ENCODE measurements around the gene FER. TPM values are rescaled to one million over a fixed set of nuclear protein-coding genes. Genes with fewer than 3 reads are reported as not detected.

The FER gene
- total and polyA plus RNA-seq, 10 donors, result 0.96 to 38.8 (median 21.2) TPM

GRCh38 chr5:109199799-109200620 lies 452.3 kb downstream of the FER start:
- Histone ChIP-seq H3K36me3 (no peaks in the 10 kb centered on the region), H3K9me3 (peaks cover 0 to 15% (median 9%) of the 10 kb centered on the region in 8 donors), H3K27ac (no peak overlapping the region), H3K4me1 (no peaks in the 10 kb centered on the region), H3K4me3 (no peak overlapping the region), H3K27me3 (replicated peaks in 1 of 7) (no peaks in the 10 kb centered on the region)
- intact Hi-C loops (cut with DNase I; ENCODE audit: low total_unique reads), result no loop called here
- DNase-seq, result no peak
- 71 to 88% (median 77%) methylated on average over 5 of the region's 5 CpGs for WGBS, 5 donors
- TF ChIP-seq CTCF (IDR thresholded peaks at IDR 0.05 in 8 of 11, conservative IDR thresholded peaks at IDR 0.05 in 3 of 11) (no peak), POLR2A (IDR thresholded peaks at IDR 0.05) (no peak), POLR2AphosphoS5 (IDR thresholded peaks at IDR 0.05) (no peak)

- no peak for DNase-seq
- intact Hi-C loops (cut with DNase I; ENCODE audit: low total_unique reads), result no loop called here
- Histone ChIP-seq H3K4me1 (no peaks in the 10 kb centered on the region), H3K36me3 (no peaks in the 10 kb centered on the region), H3K27ac (no peak overlapping the region), H3K27me3 (replicated peaks in 1 of 7) (peaks cover 0 to 5% (median 0%) of the 10 kb centered on the region in 7 donors), H3K4me3 (no peak overlapping the region), H3K9me3 (peaks cover 0 to 33% (median 11%) of the 10 kb centered on the region in 8 donors)
- TF ChIP-seq POLR2A (IDR thresholded peaks at IDR 0.05) (no peak), CTCF (IDR thresholded peaks at IDR 0.05 in 8 of 11, conservative IDR thresholded peaks at IDR 0.05 in 3 of 11) (no peak), POLR2AphosphoS5 (IDR thresholded peaks at IDR 0.05) (no peak)
- WGBS, 5 donors, result 84 to 91% (median 90%) methylated on average over 3 of the region's 3 CpGs
These were observed 467.3 kb downstream of the FER start for GRCh38 chr5:109215040-109215439.

- peaks cover 0 to 13% (median 3%) of the 10 kb centered on the region in 8 donors for H3K9me3 ChIP-seq
- WGBS, 5 donors, result 56 to 76% (median 66%) methylated on average over 4 of the region's 4 CpGs
- H3K4me1 ChIP-seq, result no peaks in the 10 kb centered on the region
- H3K4me3 ChIP-seq, result no peak overlapping the region
- no peaks in the 10 kb centered on the region for H3K36me3 ChIP-seq
- no peak for DNase-seq
- intact Hi-C loops (cut with DNase I; ENCODE audit: low total_unique reads), result no loop called here
- H3K27ac ChIP-seq, result no peak overlapping the region
- TF ChIP-seq CTCF (IDR thresholded peaks at IDR 0.05 in 8 of 11, conservative IDR thresholded peaks at IDR 0.05 in 3 of 11), result no peak
- TF ChIP-seq POLR2A (IDR thresholded peaks at IDR 0.05), result no peak
- TF ChIP-seq POLR2AphosphoS5 (IDR thresholded peaks at IDR 0.05), result no peak
- H3K27me3 ChIP-seq (replicated peaks in 1 of 7), result peaks cover 0 to 5% (median 0%) of the 10 kb centered on the region in 7 donors
These were observed 471.1 kb downstream of the FER start for GRCh38 chr5:109218818-109219217.

GRCh38 chr5:109223531-109223930 lies 475.8 kb downstream of the FER start:
- H3K9me3 ChIP-seq, result no peaks in the 10 kb centered on the region
- intact Hi-C loops (cut with DNase I; ENCODE audit: low total_unique reads), result no loop called here
- no peaks in the 10 kb centered on the region for H3K36me3 ChIP-seq
- peaks cover 0 to 5% (median 0%) of the 10 kb centered on the region in 7 donors for H3K27me3 ChIP-seq (replicated peaks in 1 of 7)
- no peak overlapping the region for H3K4me3 ChIP-seq
- DNase-seq, result no peak
- no peak overlapping the region for H3K27ac ChIP-seq
- no peaks in the 10 kb centered on the region for H3K4me1 ChIP-seq
- WGBS, 5 donors, result 71 to 88% (median 81%) methylated on average over 9 of the region's 9 CpGs
- TF ChIP-seq CTCF (IDR thresholded peaks at IDR 0.05 in 8 of 11, conservative IDR thresholded peaks at IDR 0.05 in 3 of 11), result no peak
- TF ChIP-seq POLR2A (IDR thresholded peaks at IDR 0.05), result no peak
- no peak for TF ChIP-seq POLR2AphosphoS5 (IDR thresholded peaks at IDR 0.05)
